Neural crest cell (in vitro differentiated cells): ENCODE data around the gene YIPF3. TPM values are rescaled to one million over a fixed set of nuclear protein-coding genes. Genes with fewer than 3 reads are reported as not detected.
A peak's percentile ranks its signal among the peaks of the same experiment; 100 is the strongest.

ENCODE experiments used
- DNase-seq: peaks from one replicate; pipeline ENCODE4 v3.0.0; 2021; ENCODE audit warnings: low read depth, mixed read lengths, low spot score
- H3K27ac Mint-ChIP-seq: one replicate; pipeline ENCODE4 v1.8.0; 2021; ENCODE audit warnings: mild to moderate bottlenecking, mixed read lengths; ENCODE audit not compliant: unreplicated experiment
- H3K27me3 Mint-ChIP-seq: 2 replicates; pipeline ENCODE4 v1.8.0; 2021; ENCODE audit warnings: low read depth, mild to moderate bottlenecking, mixed read lengths
- H3K36me3 Mint-ChIP-seq: 2 replicates; pipeline ENCODE4 v1.8.0; 2021; ENCODE audit warnings: low read depth, mild to moderate bottlenecking, mixed read lengths
- H3K4me1 Mint-ChIP-seq: 2 replicates; pipeline ENCODE4 v1.8.0; 2021; ENCODE audit warnings: mixed read lengths
- H3K4me3 Mint-ChIP-seq: one replicate; pipeline ENCODE4 v1.8.0; 2021; ENCODE audit warnings: mild to moderate bottlenecking, mixed read lengths
- H3K9me3 Mint-ChIP-seq: 2 replicates; pipeline ENCODE4 v1.8.0; 2021; ENCODE audit warnings: mixed read lengths
- CTCF ChIP-seq: fragments of 200-600 bp; sonication (generic); conservative IDR thresholded peaks from 2 replicates; pipeline ENCODE4 v1.5.0; 2021; ENCODE audit warnings: antibody characterized with exemption, mild to moderate bottlenecking
- total RNA-seq: library from RNA; stranded (reverse); gene quantifications from 2 replicates; pipeline ENCODE4 v1.2.1, GENCODE V29; 2021

YIPF3 gene
- total RNA-seq, 1 donor from 2014 or later = 93.0 TPM

GRCh38 chr6:43478008-43478372 is 38.7 kb downstream of the YIPF3 start:
- Mint-ChIP-seq H3K4me3 (peak overlapping the region; percentile 90), H3K27me3 (no peaks in the 10 kb centered on the region), H3K4me1 (peaks cover 47% of the 10 kb centered on the region), H3K36me3 (no peaks in the 10 kb centered on the region), H3K27ac (peak overlapping the region; percentile 97), H3K9me3 (no peaks in the 10 kb centered on the region)
- TF ChIP-seq CTCF = no peak
- DNase-seq = no peak

GRCh38 chr6:43477235-43478007 is 39.3 kb downstream of the YIPF3 start, which contains the start of gene TJAP1:
Gene TJAP1 (plus strand): TSS chr6:43477570. CDS start chr6:43499002, 21,432 bp downstream.
- TF ChIP-seq CTCF = no peak

GRCh38 chr6:43476746-43477145 is 40.0 kb downstream of the YIPF3 start:
- peak overlapping the region; percentile 90 for H3K4me3 Mint-ChIP-seq
- no peak overlapping the region for H3K27ac Mint-ChIP-seq
- H3K36me3 Mint-ChIP-seq = no peaks in the 10 kb centered on the region
- H3K4me1 Mint-ChIP-seq = peaks cover 39% of the 10 kb centered on the region
- DNase-seq = no peak
- H3K27me3 Mint-ChIP-seq = no peaks in the 10 kb centered on the region
- no peak for TF ChIP-seq CTCF
- no peaks in the 10 kb centered on the region for H3K9me3 Mint-ChIP-seq

More at GRCh38 chr6:43477235-43478007, 39.3 kb downstream of the YIPF3 start, which contains the start of gene TJAP1:
- Mint-ChIP-seq H3K4me3 (peak within 1 kb of the TSS; percentile 90), H3K27ac (peak within 1 kb of the TSS; percentile 97), H3K9me3 (no peaks in the 10 kb centered on the region), H3K4me1 (peaks cover 46% of the 10 kb centered on the region), H3K36me3 (no peaks in the 10 kb centered on the region), H3K27me3 (no peaks in the 10 kb centered on the region)
- peak; percentile 93 for DNase-seq

GRCh38 chr6:43475516-43475915 is 41.2 kb downstream of the YIPF3 start:
- Mint-ChIP-seq H3K9me3 (no peaks in the 10 kb centered on the region), H3K4me1 (peaks cover 33% of the 10 kb centered on the region), H3K27ac (no peak overlapping the region), H3K27me3 (peaks cover 7% of the 10 kb centered on the region), H3K36me3 (no peaks in the 10 kb centered on the region), H3K4me3 (peak overlapping the region; percentile 69)
- no peak for TF ChIP-seq CTCF
- no peak for DNase-seq

GRCh38 chr6:43472515-43472914 is 44.2 kb downstream of the YIPF3 start:
- Mint-ChIP-seq H3K27me3 (peaks cover 12% of the 10 kb centered on the region), H3K4me3 (no peak overlapping the region), H3K27ac (no peak overlapping the region), H3K4me1 (peaks cover 14% of the 10 kb centered on the region), H3K9me3 (no peaks in the 10 kb centered on the region), H3K36me3 (no peaks in the 10 kb centered on the region)
- TF ChIP-seq CTCF = no peak
- DNase-seq = no peak
